ENCODE measurements around the gene YBX2.

GRCh38 chr17:7246779-7247178, 47.7 kb downstream of the YBX2 start:
- TF ChIP-seq POLR2A (IDR thresholded peaks at IDR 0.05) (no peak), CTCF (IDR thresholded peaks at IDR 0.05) (no peak), POLR2AphosphoS5 (IDR thresholded peaks at IDR 0.05) (no peak)
